SK-N-SH (cell line): Measurements from ENCODE around the gene RFX4. TPM values are rescaled to one million over a fixed set of nuclear protein-coding genes. Genes with fewer than 3 reads are reported as not detected.
"Not testable (repeated sequence)": the region's sequence is repeated elsewhere in the genome, so short reads cannot be mapped to it uniquely, and the experiment has no call there.

Source experiments
- CTCF ChIA-PET: fragments of 300-600, 350-600 bp; formaldehyde crosslinking; extraction: SDS; loops from one replicate; lab custom pipeline; 2021; lab: Yijun Ruan, JAX
- POLR2A ChIA-PET: fragments of 350-600 bp; sonication (Branson Sonifier 250); formaldehyde crosslinking; extraction: SDS; loops from one replicate; lab custom pipeline; 2020; ENCODE audit warnings: antibody characterized with exemption, inconsistent platforms; lab: Yijun Ruan, JAX
- DNase-seq: peaks from one replicate; pipeline ENCODE4 v3.0.0; 2012
- H2AFZ ChIP-seq: fragments of 200-600 bp; sonication (generic); 2 replicates; pipeline ENCODE4 v1.8.1; 2016; ENCODE audit warnings: antibody characterized with exemption, mild to moderate bottlenecking, low read depth
- H3F3A ChIP-seq: fragments of 200-600 bp; sonication (generic); replicated peaks from 2 replicates; pipeline ENCODE3; 2016; ENCODE audit warnings: antibody characterized with exemption, mild to moderate bottlenecking; ENCODE audit not compliant: insufficient read depth
- H3K27ac ChIP-seq, 2 experiments: fragments of 200-500 bp in 1 of 2; fragments of 200-600 bp in 1 of 2; sonication (Bioruptor generic) in 1 of 2; sonication (generic), shearing (Covaris generic) in 1 of 2; 2 replicates each; pipeline versions ENCODE4 v1.5.1 to v1.6.1; 2014 to 2016; ENCODE audit warnings: low read depth in 2 of 2, inconsistent platforms in 1 of 2, low read length in 1 of 2, mild to moderate bottlenecking in 1 of 2, mixed read lengths in 1 of 2
- H3K27me3 ChIP-seq: fragments of 200-600 bp; sonication (generic), shearing (Covaris generic); 2 replicates; pipeline ENCODE4 v1.6.1; 2016; ENCODE audit warnings: mixed run types; ENCODE audit not compliant: insufficient read depth
- H3K36me3 ChIP-seq, 2 experiments: fragments of 200-500 bp in 1 of 2; fragments of 200-600 bp in 1 of 2; sonication (Bioruptor generic) in 1 of 2; sonication (generic) in 1 of 2; replicated peaks in 1 of 2; 2 replicates each; pipeline versions ENCODE3 to v1.5.1; 2014 to 2016; ENCODE audit warnings: low read length in 1 of 2, mild to moderate bottlenecking in 1 of 2; ENCODE audit not compliant: insufficient read depth in 2 of 2, control insufficient read depth in 1 of 2
- H3K4me1 ChIP-seq, 2 experiments: fragments of 200-500 bp in 1 of 2; fragments of 200-600 bp in 1 of 2; sonication (Bioruptor generic) in 1 of 2; sonication (generic), shearing (Covaris generic) in 1 of 2; 2 replicates each; pipeline versions ENCODE4 v1.5.1 to v1.6.1; 2014 to 2016; ENCODE audit warnings: low read depth in 1 of 2, low read length in 1 of 2, mixed run types in 1 of 2; ENCODE audit not compliant: insufficient read depth in 2 of 2, control insufficient read depth in 1 of 2
- H3K4me2 ChIP-seq: fragments of 200-600 bp; sonication (generic), shearing (Covaris generic); 2 replicates; pipeline ENCODE4 v1.6.1; 2017; ENCODE audit warnings: mixed run types
- H3K4me3 ChIP-seq, 2 experiments: fragments of 200-500 bp in 1 of 2; fragments of 200-600 bp in 1 of 2; sonication (Bioruptor generic) in 1 of 2; sonication (generic), shearing (Covaris generic) in 1 of 2; 2 replicates each; pipeline versions ENCODE4 v1.5.1 to v1.8.1; 2014 to 2016; ENCODE audit warnings: low read depth in 2 of 2, inconsistent platforms in 1 of 2, low read length in 1 of 2, mild to moderate bottlenecking in 1 of 2, mixed read lengths in 1 of 2, moderate library complexity in 1 of 2
- H3K79me2 ChIP-seq: fragments of 200-600 bp; sonication (generic); 2 replicates; pipeline ENCODE4 v1.8.1; 2017; ENCODE audit warnings: mild to moderate bottlenecking; ENCODE audit not compliant: insufficient read depth
- H3K9ac ChIP-seq: fragments of 200-600 bp; sonication (generic); 2 replicates; pipeline ENCODE4 v1.6.1; 2017; ENCODE audit warnings: mixed run types
- H3K9me2 ChIP-seq: fragments of 200-600 bp; sonication (generic); 2 replicates; pipeline ENCODE4 v1.6.1; 2017; ENCODE audit warnings: mixed run types
- H3K9me3 ChIP-seq: fragments of 200-600 bp; sonication (generic); 2 replicates; pipeline ENCODE4 v1.6.1; 2017; ENCODE audit warnings: mixed run types, mild to moderate bottlenecking, moderate library complexity
- H4K20me1 ChIP-seq: fragments of 200-600 bp; sonication (generic); 2 replicates; pipeline ENCODE4 v1.6.1; 2017; ENCODE audit warnings: mild to moderate bottlenecking, mixed run types; ENCODE audit not compliant: insufficient read depth
- EP300 ChIP-seq, 2 experiments: IDR thresholded peaks; 2 replicates each; pipeline versions ENCODE4 v1.4.0 to v1.6.1; 2012; ENCODE audit warnings: borderline replicate concordance in 1 of 2, low read depth in 1 of 2, low read length in 1 of 2
- EZH2phosphoT487 ChIP-seq: fragments of 200-600 bp; sonication (generic); IDR thresholded peaks from 2 replicates; pipeline ENCODE4 v1.6.1; 2017; ENCODE audit warnings: low read depth, mixed run types, mild to moderate bottlenecking, antibody characterized with exemption, moderate library complexity, borderline replicate concordance
- FOSL2 ChIP-seq: IDR thresholded peaks from 2 replicates; pipeline ENCODE4 v1.4.0; 2012; ENCODE audit warnings: low read depth, mild to moderate bottlenecking, moderate library complexity, borderline replicate concordance
- JUND ChIP-seq: IDR thresholded peaks from 2 replicates; pipeline ENCODE4 v1.4.0; 2012
- MEF2A ChIP-seq: IDR thresholded peaks from 2 replicates; pipeline ENCODE4 v1.4.0; 2012; ENCODE audit warnings: low read depth, borderline replicate concordance
- NFIC ChIP-seq: IDR thresholded peaks from 2 replicates; pipeline ENCODE4 v1.4.0; 2012; ENCODE audit warnings: borderline replicate concordance
- NRF1 ChIP-seq: IDR thresholded peaks from 2 replicates; pipeline ENCODE4 v1.6.1; 2012; ENCODE audit warnings: low read depth, mild to moderate bottlenecking, low read length
- POLR2AphosphoS5 ChIP-seq: IDR thresholded peaks from 2 replicates; pipeline ENCODE4 v1.6.1; 2012; ENCODE audit warnings: low read depth, low read length
- RFX5 ChIP-seq: IDR thresholded peaks from 2 replicates; pipeline ENCODE4 v1.6.1; 2012; ENCODE audit warnings: mild to moderate bottlenecking, improper control_type of control experiment, low read length
- SIN3A ChIP-seq: IDR thresholded peaks from 2 replicates; pipeline ENCODE4 v1.6.1; 2012; ENCODE audit warnings: low read depth, mild to moderate bottlenecking, low read length, moderate library complexity, borderline replicate concordance
- SMC3 ChIP-seq: IDR thresholded peaks from 2 replicates; pipeline ENCODE4 v1.6.1; 2012; ENCODE audit warnings: low read depth, low read length, improper control_type of control experiment
- TAF1 ChIP-seq: IDR thresholded peaks from 2 replicates; pipeline ENCODE4 v1.6.1; 2012; ENCODE audit warnings: low read depth, mild to moderate bottlenecking, low read length, moderate library complexity, borderline replicate concordance
- TEAD4 ChIP-seq: IDR thresholded peaks from 2 replicates; pipeline ENCODE4 v1.4.0; 2012; ENCODE audit warnings: mild to moderate bottlenecking, borderline replicate concordance; ENCODE audit not compliant: insufficient read depth
- WGBS: methylation state at CpG from one replicate; pipeline ENCODE4 v1.1.6; 2017; ENCODE audit warnings: low lambda C conversion rate; 5-methylcytosine and 5-hydroxymethylcytosine counted together
- polyA plus RNA-seq, 3 experiments: library from polyadenylated mRNA; depleted of rRNA; stranded (reverse); fragments of >200 nt; gene quantifications; 2 replicates each; pipeline ENCODE4 v1.2.3, GENCODE V29; 2012
- TF ChIP-seq, protein P1 (sequence below): fragments of 150-350 bp; IDR thresholded peaks from 2 replicates; pipeline ENCODE4 v1.6.1; 2017; ENCODE audit warnings: antibody characterized with exemption, low read length, low read depth, borderline replicate concordance
- TF ChIP-seq, protein P2 (sequence below): IDR thresholded peaks from 2 replicates; pipeline ENCODE4; 2012
- TF ChIP-seq, protein P3 (sequence below): fragments of 200-600 bp; sonication (generic); IDR thresholded peaks from 2 replicates; pipeline ENCODE4 v1.6.1; 2017; ENCODE audit warnings: antibody characterized with exemption, mild to moderate bottlenecking, moderate library complexity
- TF ChIP-seq, protein P4 (sequence below): fragments of 150-350 bp; IDR thresholded peaks from 2 replicates; pipeline ENCODE4 v1.6.1; 2016; ENCODE audit warnings: mild to moderate bottlenecking, low read depth, low read length

The RFX4 gene
- polyA plus RNA-seq, 1 of the 3 experiments (the other 2 are of a cell fraction), result not detected

DNA sequence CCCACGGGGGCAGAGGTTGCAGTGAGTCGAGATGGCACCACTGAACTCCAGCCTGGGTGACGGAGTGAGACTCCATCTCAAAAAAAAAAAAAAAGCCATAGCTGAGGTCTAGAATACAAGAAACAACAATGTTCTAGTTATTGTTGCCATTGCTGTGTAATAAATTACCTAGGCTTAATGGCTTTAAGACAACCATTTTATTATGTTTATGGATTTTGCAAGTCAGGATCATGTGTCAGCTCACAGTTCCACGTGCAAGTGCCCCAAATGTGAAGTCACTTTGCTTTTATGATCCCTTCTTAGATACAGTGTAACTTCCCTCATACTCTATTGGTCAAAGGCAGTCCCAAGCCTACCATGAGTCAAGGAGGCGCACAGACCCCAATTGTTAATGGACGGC, 142.1 kb downstream of the RFX4 start:
- Histone ChIP-seq H3K79me2 (no peaks in the 10 kb centered on the region), H3K4me2 (no peak overlapping the region), H3K36me3 (no peaks in the 10 kb centered on the region), H3K4me1 (no peaks in the 10 kb centered on the region), H3F3A (no peaks in the 10 kb centered on the region), H3K4me3 (no peak overlapping the region), H4K20me1 (no peaks in the 10 kb centered on the region), H2AFZ (no peak overlapping the region), H3K9me2 (no peaks in the 10 kb centered on the region), H3K27ac (no peak overlapping the region), H3K9me3 (no peaks in the 10 kb centered on the region), H3K27me3 (no peaks in the 10 kb centered on the region), H3K9ac (no peak overlapping the region)
- ChIA-PET POLR2A (no interaction called here), CTCF (interaction anchor here (1.1 kb wide), 1 partner anchor 13 kb away, joined by 3 read pairs; no protein-coding TSS in a partner anchor)
- DNase-seq, result no peak
- WGBS, result 83% methylated on average over 6 of the region's 6 CpGs
- no peak for TF ChIP-seq POLR2AphosphoS5
- TF ChIP-seq NFIC, result no peak
- no peak for TF ChIP-seq FOSL2
- no peak for TF ChIP-seq SMC3
- TF ChIP-seq, protein P1, sequence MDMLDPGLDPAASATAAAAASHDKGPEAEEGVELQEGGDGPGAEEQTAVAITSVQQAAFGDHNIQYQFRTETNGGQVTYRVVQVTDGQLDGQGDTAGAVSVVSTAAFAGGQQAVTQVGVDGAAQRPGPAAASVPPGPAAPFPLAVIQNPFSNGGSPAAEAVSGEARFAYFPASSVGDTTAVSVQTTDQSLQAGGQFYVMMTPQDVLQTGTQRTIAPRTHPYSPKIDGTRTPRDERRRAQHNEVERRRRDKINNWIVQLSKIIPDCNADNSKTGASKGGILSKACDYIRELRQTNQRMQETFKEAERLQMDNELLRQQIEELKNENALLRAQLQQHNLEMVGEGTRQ, result no peak
- no peak for TF ChIP-seq SIN3A

DNA sequence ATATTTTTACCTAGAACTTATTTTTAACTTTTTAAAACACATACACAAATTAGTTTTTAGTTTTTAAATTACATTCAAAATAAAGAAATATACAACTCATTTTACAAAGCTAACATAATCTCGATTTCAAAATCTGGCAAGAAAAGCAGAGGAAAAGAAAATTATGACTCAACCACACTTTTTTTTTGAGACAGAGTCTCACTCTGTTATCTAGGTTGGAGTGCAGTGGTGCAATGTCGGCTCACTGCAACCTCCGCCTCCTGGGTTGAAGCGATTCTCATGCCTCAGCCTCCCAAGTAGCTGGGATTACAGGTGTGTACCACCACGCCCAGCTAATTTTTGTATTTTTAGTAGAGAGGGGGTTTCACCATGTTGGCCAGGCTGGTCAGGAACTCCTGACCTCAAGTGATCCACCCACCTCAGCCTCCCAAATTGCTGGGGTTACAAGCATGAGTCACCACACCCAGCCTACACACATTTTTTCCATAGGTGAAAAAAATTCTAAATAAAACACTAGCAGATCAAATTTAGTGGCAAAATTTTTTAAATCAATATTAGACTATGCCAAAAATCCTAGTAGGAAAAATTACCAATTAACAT, 143.9 kb downstream of the RFX4 start:
- H3K9ac ChIP-seq, H3K9me3 ChIP-seq, H3K4me3 ChIP-seq, H4K20me1 ChIP-seq, H3K36me3 ChIP-seq, H3K4me2 ChIP-seq, DNase-seq, H3K4me1 ChIP-seq, POLR2A ChIA-PET, H3F3A ChIP-seq, H3K27me3 ChIP-seq, H3K79me2 ChIP-seq, H2AFZ ChIP-seq, H3K27ac ChIP-seq, H3K9me2 ChIP-seq: not testable (repeated sequence)
- CTCF ChIA-PET, result interaction anchor here (0.9 kb wide), 1 partner anchor 322 kb away, joined by 3 read pairs; no protein-coding TSS in a partner anchor
- WGBS, result 81% methylated on average over 5 of the region's 5 CpGs

DNA sequence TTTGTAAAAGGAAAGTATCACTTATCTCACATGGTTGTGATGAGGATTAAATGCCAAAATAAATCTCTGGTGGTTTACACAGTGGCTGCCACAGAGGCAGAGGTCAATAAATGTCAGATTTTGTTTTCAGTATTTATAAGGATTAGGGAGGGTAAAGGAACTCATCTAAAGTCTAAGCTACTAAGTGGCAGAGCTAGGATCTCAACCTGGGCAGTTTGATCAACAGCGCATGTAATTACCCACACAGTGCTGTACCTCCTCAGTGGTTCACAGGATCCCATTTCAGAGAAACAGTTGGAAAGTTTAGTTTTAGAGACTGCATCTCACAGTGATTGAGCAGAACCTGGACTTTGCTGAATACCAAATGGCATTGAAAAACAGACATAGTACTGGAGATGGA, 146.8 kb downstream of the RFX4 start:
- no peaks in the 10 kb centered on the region for H3K9me2 ChIP-seq
- no peaks in the 10 kb centered on the region for H4K20me1 ChIP-seq
- H3K4me1 ChIP-seq, result no peaks in the 10 kb centered on the region
- CTCF ChIA-PET, result interaction anchor here (1.2 to 1.6 kb wide), 2 partner anchors 37 to 189 kb away, joined by 3 to 4 read pairs; no protein-coding TSS in a partner anchor
- DNase-seq, result no peak
- no peak overlapping the region for H3K27ac ChIP-seq
- H3F3A ChIP-seq, result no peaks in the 10 kb centered on the region
- POLR2A ChIA-PET, result no interaction called here
- 100% methylated on average over 1 of the region's 1 CpG for whole genome bisulfite sequencing
- H3K27me3 ChIP-seq, result no peaks in the 10 kb centered on the region
- H3K9me3 ChIP-seq, result no peaks in the 10 kb centered on the region
- H3K4me3 ChIP-seq, result no peak overlapping the region
- H3K36me3 ChIP-seq, result no peaks in the 10 kb centered on the region
- H3K9ac ChIP-seq, result no peak overlapping the region
- no peaks in the 10 kb centered on the region for H3K79me2 ChIP-seq
- H2AFZ ChIP-seq, result no peak overlapping the region
- no peak overlapping the region for H3K4me2 ChIP-seq
- TF ChIP-seq, protein P2, sequence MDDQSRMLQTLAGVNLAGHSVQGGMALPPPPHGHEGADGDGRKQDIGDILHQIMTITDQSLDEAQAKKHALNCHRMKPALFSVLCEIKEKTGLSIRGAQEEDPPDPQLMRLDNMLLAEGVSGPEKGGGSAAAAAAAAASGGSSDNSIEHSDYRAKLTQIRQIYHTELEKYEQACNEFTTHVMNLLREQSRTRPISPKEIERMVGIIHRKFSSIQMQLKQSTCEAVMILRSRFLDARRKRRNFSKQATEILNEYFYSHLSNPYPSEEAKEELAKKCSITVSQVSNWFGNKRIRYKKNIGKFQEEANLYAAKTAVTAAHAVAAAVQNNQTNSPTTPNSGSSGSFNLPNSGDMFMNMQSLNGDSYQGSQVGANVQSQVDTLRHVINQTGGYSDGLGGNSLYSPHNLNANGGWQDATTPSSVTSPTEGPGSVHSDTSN, result no peak
- no peak for TF ChIP-seq EZH2phosphoT487
- no peak for TF ChIP-seq JUND
- TF ChIP-seq, protein P3, sequence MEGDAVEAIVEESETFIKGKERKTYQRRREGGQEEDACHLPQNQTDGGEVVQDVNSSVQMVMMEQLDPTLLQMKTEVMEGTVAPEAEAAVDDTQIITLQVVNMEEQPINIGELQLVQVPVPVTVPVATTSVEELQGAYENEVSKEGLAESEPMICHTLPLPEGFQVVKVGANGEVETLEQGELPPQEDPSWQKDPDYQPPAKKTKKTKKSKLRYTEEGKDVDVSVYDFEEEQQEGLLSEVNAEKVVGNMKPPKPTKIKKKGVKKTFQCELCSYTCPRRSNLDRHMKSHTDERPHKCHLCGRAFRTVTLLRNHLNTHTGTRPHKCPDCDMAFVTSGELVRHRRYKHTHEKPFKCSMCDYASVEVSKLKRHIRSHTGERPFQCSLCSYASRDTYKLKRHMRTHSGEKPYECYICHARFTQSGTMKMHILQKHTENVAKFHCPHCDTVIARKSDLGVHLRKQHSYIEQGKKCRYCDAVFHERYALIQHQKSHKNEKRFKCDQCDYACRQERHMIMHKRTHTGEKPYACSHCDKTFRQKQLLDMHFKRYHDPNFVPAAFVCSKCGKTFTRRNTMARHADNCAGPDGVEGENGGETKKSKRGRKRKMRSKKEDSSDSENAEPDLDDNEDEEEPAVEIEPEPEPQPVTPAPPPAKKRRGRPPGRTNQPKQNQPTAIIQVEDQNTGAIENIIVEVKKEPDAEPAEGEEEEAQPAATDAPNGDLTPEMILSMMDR, result no peak
- TF ChIP-seq TAF1, result no peak
- TF ChIP-seq SMC3, result no peak
- no peak for TF ChIP-seq TEAD4
- no peak for TF ChIP-seq EP300 (IDR thresholded peaks at IDR 0.05; ENCODE audit: borderline replicate concordance in 1 of 2, low read depth in 1 of 2, low read length in 1 of 2)
- no peak for TF ChIP-seq RFX5
- TF ChIP-seq NRF1, result no peak
- TF ChIP-seq, protein P4, sequence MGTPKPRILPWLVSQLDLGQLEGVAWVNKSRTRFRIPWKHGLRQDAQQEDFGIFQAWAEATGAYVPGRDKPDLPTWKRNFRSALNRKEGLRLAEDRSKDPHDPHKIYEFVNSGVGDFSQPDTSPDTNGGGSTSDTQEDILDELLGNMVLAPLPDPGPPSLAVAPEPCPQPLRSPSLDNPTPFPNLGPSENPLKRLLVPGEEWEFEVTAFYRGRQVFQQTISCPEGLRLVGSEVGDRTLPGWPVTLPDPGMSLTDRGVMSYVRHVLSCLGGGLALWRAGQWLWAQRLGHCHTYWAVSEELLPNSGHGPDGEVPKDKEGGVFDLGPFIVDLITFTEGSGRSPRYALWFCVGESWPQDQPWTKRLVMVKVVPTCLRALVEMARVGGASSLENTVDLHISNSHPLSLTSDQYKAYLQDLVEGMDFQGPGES, result no peak
- TF ChIP-seq MEF2A, result no peak
- no peak for TF ChIP-seq POLR2AphosphoS5
